RWPE1 (cell line): Measurements from ENCODE around the gene PRCC.
A peak's percentile ranks its signal among the peaks of the same experiment; 100 is the strongest.

ENCODE experiments used
- CTCF ChIA-PET: fragments of 350-600 bp; sonication (Branson Sonifier 250); formaldehyde crosslinking; extraction: SDS; loops from one replicate; lab custom pipeline; 2021; lab: Yijun Ruan, JAX
- POLR2A ChIA-PET: fragments of 400-600 bp; formaldehyde crosslinking; extraction: SDS; loops from one replicate; lab custom pipeline; 2020; ENCODE audit warnings: antibody characterized with exemption; ENCODE audit not compliant: low non-redundant PET; lab: Yijun Ruan, JAX
- DNase-seq: peaks from one replicate; pipeline ENCODE4 v3.0.0; 2012; ENCODE audit warnings: low spot score
- H3K27ac ChIP-seq: fragments of 450-650 bp; 2 replicates; pipeline ENCODE4 v1.5.1; 2017
- TF ChIP-seq, protein P1 (sequence below): fragments of 450-650 bp; conservative IDR thresholded peaks from 2 replicates; pipeline ENCODE4 v1.5.1; 2017; ENCODE audit warnings: low read depth, mild to moderate bottlenecking

The PRCC gene

DNA sequence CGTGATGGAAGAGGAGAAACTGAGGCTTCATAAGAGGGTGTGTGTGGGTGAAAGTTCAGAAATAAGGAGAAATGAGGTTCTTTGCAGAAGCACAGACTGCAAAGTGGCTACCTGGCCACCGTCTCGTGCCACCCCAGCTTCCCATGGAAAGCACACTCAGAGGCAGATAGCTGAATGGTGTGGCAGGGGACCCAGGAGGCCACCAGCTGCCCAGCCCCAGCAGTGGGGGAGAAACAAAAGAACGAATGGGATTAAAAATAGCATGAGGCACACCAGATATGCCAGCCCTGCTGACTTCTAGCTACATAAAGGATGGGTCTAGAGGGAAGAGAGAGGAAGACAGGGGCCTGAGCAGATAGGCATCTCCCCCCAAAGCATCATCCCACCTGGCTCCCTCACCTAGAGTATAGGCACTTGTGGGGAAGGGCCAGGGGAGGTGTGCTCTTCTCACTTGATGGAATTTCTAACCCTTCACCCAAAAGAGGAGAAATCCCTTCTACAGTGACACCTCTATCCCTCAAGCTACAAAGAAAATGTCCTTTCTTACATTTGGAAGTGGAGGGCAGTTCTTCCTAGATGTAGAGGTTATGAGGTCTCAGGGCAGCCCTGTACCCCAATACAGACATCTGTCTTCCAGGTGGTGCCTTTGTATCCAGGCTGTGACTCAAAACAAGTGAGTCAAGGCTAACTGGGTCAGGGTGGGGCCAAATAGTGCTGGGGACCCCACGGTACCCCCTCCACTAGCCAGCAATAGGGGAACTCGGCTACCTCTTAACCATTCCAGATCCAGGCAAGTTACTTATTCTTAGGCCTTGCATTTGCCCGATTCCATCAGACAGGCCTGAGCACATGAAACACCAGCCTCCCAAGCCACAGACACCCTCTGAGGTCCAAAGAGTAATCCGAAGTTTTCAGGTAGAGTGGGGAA is 19.3 kb upstream of the PRCC start:
- no peak for DNase-seq
- ChIA-PET POLR2A (interaction anchor here (0.6 kb wide), 1 partner anchor 13 kb away, joined by 3 read pairs; no protein-coding TSS in a partner anchor), CTCF (interaction anchor here (1.1 kb wide), 1 partner anchor 22 kb away, joined by 5 read pairs; no protein-coding TSS in a partner anchor)
- H3K27ac ChIP-seq = peak overlapping the region; percentile 99
- TF ChIP-seq, protein P1, sequence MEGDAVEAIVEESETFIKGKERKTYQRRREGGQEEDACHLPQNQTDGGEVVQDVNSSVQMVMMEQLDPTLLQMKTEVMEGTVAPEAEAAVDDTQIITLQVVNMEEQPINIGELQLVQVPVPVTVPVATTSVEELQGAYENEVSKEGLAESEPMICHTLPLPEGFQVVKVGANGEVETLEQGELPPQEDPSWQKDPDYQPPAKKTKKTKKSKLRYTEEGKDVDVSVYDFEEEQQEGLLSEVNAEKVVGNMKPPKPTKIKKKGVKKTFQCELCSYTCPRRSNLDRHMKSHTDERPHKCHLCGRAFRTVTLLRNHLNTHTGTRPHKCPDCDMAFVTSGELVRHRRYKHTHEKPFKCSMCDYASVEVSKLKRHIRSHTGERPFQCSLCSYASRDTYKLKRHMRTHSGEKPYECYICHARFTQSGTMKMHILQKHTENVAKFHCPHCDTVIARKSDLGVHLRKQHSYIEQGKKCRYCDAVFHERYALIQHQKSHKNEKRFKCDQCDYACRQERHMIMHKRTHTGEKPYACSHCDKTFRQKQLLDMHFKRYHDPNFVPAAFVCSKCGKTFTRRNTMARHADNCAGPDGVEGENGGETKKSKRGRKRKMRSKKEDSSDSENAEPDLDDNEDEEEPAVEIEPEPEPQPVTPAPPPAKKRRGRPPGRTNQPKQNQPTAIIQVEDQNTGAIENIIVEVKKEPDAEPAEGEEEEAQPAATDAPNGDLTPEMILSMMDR = no peak

DNA sequence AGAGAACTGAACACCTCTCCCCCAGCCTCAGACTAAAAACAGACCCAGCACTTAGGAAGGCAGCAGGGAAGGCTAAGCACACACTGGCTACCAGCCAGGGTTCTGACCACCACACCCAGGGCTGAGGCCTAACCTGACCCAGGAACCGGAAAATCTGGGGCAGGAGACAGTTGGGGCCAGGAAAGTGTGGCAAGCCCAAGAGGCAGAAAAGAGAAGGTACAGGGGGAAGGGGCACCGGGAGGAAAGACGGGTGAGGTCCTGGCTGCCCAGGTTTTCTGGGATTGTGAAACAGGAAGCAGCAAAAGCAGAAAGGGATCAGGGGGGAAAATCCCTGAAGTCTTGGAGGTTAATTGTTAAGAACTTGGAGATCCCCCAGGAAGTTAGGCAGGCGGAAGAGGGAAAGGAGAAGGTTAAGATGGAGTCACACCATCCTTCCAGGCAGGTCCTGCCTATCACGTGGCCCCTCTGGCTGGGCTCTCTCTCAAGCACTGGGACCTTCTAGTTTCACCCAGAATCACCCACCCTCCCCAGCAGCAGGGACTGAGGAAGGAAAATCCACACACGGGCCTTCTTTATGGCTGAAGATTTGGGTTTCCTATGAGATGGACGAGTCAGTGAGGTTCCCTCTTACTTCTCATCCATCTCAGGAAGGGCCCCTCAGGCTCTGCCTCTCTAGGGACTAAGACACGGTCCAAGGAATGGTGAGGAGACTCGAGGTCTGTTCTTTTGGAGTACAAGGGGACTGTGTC is 18.5 kb upstream of the PRCC start:
- CTCF ChIA-PET = no interaction called here
- no peak for DNase-seq
- peak overlapping the region; percentile 99 for H3K27ac ChIP-seq
- POLR2A ChIA-PET = no interaction called here
- TF ChIP-seq, protein P1 = no peak

DNA sequence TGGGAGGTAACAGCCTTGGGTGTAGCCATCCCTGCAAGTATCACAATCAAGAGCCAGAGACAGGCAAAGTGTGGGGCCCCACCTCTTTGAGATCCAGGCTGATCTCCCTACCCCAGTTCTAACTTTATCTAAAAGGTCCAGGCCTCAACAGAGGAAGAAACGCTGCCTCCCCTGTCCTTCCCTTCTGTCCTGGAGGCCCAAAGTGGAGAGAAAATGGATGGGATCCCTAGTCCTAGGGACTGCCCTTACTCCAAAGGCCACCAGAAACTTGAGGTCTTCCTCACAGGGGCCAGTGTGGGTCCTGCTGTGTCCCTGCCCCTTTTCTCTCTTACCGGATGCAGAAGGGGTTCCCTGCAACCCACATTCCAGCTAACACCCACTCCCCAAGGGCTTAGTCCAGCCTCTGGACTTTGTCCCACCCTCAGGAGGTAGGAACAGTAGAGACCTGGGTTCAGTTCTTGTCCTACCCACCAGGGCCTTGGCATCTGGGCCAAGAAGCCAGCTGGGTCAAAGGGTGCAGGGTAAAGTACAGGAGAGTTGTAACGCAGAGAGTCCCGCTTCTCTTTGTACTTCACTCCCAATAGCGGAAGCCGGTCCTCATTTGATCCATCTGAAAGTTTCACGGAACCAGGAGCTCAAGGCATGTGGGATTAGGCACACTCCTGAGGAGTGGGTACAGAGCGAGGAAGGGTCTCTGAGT is 17.8 kb upstream of the PRCC start:
- peak overlapping the region; percentile 99 for H3K27ac ChIP-seq
- CTCF ChIA-PET = interaction anchor here (1.6 kb wide), 1 partner anchor 24 kb away, joined by 5 read pairs; no protein-coding TSS in a partner anchor
- TF ChIP-seq, protein P1 = no peak
- DNase-seq = no peak
- POLR2A ChIA-PET = interaction anchor here (0.5 kb wide), 1 partner anchor 11 kb away, joined by 3 read pairs; no protein-coding TSS in a partner anchor

DNA sequence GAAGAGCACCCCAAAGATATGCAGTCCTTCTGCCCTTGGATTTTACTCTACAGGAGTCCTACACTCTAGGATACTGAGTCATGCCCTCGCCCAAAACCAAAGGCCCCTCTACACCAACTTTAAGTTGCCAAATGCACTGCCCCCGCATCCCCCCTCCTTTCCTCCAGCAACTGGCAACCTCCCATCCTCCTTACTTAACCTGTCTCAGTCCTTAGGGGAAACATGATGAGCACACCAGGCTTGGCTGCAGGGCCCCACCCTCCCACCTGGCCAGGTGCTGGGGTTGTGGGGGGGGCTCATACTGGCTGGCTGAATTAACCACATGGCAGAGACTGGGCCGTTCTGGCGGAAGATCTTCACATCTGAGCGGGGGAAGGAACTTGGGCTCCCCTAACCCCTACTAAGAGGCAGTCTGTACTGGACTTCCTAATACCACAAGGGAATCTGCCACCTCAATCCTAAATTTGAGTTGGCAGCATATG is 17.1 kb upstream of the PRCC start:
- peak; percentile 81 for DNase-seq
- H3K27ac ChIP-seq = peak overlapping the region; percentile 99
- TF ChIP-seq, protein P1 = no peak
- ChIA-PET POLR2A (no interaction called here), CTCF (interaction anchor here (1.6 kb wide), 1 partner anchor 24 kb away, joined by 5 read pairs; no protein-coding TSS in a partner anchor)

DNA sequence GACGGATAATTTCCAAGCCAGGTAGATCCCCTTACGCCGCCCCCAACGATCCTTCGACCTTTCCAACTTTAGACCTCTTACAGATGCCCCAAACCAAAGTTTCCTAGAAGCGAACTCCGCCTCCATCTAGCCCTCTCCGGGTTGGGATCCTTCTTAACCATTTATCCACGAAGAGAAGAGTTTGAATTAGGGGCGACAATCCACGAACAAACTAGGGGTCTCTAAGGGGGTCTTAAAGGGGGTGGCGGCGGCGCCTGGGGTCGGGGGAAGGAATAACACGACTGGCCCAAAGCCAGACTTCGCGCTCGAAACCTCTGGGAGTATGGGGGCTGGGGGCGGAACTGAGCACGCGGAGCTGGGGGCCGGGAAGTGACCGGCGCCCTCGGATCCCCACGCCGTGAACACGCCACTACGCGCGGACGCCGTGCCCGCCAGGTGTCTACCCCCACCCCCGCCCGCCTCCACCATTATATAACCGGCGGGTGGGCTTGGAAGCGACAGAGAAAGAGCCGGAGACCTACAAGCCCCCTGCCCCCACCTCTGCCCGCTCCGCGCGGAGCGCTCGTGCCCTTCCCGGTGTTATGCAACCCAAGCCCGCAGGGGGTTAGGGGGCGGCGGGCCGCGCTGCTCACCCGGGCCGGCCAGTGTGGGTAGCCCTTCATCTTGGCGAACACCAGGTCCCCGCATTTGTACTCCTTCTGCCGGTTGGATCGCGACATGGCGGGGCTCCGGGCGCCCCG is 16.5 kb upstream of the PRCC start:
- ChIA-PET POLR2A (interaction anchor here (0.7 to 1.6 kb wide), 5 partner anchors 10 to 63 kb away, joined by 3 to 7 read pairs (median 4); partner anchors contain the start of gene PRCC), CTCF (interaction anchor here (0.5 to 1.6 kb wide), 3 partner anchors 25 to 32 kb away, joined by 3 to 5 read pairs (median 4); no protein-coding TSS in a partner anchor)
- H3K27ac ChIP-seq = peak overlapping the region; percentile 99
- TF ChIP-seq, protein P1 = no peak
- no peak for DNase-seq
